DMS153 (cell line): Measurements from ENCODE around the gene PFN1.
A peak's percentile ranks its signal among the peaks of the same experiment; 100 is the strongest.

Experiments
- DNase-seq: peaks from one replicate; lab custom pipeline; 2025; lab: John Stamatoyannopoulos, UW

The PFN1 gene

DNA sequence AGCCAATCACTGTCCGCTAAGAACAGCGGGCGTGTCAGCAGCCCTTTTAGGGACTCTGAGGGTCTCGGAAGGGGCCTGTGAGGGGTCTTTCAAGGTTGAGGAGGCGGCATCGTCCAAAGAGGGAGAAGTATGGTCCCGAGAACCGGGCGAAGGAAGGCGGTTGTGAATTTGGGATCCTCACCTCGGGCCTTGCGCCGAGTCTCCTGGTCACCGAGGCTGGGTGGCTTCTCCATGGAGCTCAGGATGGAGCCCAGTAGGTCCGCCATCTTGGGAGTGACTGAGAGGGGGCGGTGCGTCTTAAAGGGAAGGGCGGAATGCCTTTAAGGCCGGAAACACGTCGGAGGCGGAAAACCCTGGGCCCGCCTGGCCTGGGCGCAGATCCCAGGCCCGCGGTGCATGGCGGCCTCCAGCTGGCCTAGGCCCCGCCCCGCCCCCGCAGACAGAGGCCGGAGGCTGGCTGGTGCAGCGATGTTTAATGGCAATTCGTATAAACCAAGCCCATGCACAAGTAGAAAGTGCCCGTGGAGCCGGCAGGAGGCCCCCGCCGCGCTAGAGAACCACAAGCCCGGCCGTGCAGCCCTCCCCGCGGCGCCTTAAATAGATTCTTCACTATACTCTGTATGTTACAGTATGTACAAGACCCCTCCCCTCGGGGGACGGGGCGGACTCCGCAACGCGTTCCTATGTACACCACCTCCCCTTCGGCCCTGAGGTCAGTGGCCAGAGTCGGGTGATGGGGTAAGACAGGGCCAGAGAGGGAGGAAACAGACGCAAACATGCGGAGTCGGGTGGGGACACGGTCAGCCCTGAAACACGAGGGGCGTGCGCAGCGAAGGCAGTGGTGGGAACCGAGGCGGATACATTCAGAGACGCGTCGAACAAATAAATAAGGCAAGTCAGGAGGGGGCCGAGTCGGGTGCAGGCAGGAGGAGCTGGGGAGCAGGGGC lies 19.5 kb upstream of the PFN1 start, which contains the start of gene SPAG7:
SPAG7 (minus strand) TSS at position 279 of the 947 bp plus-strand sequence; CDS start at position 266, 13 bp downstream.
- DNase-seq, result peak; percentile 72

DNA sequence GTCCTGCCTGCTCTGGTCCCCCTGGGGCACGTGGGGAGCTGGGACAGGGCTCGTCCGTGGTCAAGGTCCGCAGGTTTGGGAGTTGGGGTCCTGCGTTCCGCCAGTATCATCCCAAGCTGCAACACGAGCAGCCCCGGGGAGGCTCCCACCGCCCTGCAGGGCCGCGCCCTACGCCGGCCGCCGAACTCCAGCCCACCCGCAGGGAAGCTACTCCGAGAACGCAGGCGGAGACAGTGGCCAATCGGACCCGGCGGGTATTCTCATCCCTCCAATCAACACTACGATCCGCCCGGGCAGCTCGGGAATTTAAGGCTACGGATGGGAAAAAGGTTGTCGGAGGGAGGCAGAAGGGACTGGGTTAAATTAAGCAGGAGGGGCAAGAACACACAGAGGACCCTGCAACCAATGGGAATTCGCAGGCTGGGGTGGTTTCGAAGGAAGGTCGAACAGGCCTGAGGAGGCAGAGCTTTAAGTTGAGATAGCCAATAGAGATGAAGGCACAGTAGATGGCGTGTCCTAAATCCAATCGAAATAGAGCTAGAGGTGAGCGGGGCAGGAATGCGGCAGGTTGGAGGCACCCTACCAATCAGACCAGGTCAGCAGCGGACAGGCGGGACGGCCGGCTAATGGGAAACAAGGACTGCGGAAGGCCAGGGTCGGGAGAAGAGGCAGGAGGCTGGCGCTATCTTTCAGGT lies 18.7 kb upstream of the PFN1 start:
- peak; percentile 96 for DNase-seq

DNA sequence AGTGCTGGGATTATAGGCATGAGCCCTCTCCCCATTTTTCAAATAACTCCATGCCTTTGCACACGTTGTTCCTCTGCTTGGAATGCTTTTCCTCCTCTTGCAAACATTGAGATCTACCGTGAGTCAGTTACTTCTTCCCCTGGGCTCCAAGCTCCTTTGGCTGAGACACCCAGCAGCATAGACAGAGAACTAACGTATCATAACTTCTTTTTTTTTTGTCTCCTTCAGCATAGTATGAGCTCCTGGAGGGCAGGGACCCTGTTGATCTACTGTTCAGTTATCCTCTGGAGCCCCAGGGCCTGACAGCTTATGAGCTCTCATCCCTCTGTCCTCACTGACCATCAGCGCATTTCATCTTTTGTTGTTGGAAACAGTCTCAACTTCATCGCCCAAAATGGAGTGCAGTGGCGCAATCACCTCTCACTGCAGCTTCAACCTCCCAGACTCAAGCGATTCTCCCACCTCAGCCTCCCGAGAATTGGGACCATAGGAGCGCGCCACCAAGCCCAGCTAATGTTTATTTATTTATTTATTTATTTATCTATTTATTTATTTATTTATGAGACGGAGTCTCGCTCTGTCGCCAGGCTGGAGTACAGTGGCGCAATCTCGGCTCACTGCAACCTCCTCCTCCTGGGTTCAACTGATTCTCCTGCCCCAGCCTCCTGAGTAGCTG lies 17.1 kb upstream of the PFN1 start:
- DNase-seq, result no peak

DNA sequence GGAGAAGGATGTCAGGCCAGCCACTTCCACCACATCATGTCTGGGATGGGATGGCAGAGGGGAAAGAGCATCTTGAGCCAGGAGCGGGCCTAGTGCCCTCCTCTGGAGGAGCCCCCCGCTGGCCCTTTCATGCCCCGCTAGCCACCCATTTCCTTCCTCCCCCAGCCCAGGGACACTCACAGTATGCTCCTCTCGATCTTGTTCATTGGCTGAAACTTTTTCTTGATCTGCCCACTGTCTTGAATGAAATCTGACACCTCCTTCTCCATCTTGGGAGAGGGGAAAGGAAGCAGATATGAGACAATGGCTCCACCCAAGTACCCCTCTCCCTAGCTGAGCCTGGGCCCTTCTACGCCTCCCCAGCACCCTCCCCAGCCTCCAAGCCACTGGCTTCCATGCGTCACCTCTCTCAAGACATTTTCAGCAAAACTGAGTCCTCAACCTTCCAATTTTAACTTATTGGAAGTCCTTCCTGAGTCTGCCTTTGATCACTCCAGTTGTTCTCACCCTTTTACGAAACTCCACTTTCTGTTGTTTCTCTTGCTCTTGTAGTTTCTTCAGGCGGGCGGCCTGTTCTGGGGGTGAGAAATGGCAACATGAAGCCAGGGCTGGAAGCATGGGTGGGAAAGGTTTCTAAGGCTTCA lies 12.1 kb upstream of the PFN1 start:
- no peak for DNase-seq

DNA sequence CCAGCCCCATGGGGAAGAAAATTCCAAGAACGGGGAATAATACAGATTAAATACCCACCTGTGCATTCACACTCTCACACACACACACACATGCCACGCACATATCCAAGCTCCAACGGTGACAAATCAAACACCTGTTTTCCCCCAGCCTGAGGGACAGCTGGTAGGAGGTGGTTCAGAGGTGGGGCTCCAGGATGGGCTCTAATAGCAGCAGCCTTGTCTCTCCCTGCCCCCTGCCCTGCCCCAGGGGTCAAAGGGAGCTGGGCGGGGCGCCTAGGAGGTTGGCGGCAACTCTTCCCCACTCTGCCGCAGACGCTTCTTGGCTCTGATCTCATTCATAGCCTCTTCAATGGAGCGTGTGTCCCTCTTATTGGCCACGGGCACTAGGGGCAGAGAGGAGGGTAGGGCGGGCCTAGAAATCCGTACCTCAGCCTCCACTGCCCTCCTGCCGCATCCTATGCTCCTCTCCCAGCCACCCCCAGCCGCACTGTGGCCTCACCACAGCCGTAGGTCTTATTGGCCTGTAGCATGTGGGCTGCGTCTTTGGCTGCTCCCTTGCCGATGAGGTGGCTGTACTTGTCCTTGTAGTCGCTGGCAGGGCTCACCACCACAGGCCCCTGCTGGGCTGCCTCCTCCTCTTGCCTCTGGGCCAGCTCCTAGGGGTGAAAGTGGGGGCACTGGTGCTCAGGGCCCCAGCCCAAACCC lies 11.1 kb upstream of the PFN1 start:
- no peak for DNase-seq

DNA sequence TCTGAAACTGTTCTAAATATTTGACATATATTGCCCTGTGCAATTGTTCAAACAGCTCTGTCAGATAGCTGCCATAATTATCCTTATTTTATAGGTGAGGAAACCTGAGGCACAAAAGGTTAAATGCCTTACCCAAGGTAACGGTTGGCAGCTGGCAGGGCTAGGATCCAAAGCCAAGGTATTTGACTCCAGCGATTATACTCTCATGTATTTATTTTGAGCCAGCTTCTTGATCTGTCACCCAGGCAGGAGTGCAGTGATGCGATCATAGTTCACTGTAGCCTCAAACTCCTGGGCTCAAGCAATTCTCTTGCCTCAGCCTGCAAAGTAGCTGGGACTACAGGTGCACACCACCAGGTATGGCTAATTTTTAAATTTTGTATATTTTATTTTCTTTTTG lies 9.8 kb upstream of the PFN1 start:
- DNase-seq, result no peak

DNA sequence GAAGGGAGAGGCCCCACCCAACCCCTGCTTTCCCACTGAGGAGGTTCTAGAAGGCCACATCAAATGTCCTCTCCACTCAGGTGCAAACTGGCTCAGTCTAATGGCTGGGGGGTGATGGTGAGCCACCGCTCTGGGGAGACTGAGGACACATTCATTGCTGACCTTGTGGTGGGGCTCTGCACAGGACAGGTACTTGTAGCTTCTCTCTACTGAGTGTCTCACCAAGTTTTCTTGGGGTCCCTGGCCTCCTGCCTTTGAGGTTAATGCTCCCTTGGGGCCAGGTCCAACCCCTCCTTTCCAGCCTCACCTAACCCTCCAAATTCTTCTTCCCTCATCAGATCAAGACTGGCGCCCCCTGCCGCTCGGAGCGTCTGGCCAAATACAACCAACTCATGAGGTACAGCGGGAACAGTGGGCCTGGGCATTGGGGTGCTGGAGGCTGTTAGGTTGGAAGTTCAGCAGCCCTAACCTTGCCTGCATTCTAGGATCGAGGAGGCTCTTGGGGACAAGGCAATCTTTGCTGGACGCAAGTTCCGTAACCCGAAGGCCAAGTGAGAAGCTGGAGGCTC lies 8.2 kb upstream of the PFN1 start:
- DNase-seq, result no peak

DNA sequence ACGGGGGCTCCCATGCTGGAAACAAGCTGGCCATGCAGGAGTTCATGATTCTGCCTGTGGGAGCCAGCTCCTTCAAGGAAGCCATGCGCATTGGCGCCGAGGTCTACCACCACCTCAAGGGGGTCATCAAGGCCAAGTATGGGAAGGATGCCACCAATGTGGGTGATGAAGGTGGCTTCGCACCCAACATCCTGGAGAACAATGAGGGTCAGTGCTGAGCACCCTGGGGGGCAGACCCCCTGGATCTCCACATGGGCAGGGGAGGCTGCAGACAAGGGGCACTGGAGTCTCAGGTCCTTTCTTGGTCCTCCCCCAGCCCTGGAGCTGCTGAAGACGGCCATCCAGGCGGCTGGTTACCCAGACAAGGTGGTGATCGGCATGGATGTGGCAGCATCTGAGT lies 6.8 kb upstream of the PFN1 start:
- no peak for DNase-seq

DNA sequence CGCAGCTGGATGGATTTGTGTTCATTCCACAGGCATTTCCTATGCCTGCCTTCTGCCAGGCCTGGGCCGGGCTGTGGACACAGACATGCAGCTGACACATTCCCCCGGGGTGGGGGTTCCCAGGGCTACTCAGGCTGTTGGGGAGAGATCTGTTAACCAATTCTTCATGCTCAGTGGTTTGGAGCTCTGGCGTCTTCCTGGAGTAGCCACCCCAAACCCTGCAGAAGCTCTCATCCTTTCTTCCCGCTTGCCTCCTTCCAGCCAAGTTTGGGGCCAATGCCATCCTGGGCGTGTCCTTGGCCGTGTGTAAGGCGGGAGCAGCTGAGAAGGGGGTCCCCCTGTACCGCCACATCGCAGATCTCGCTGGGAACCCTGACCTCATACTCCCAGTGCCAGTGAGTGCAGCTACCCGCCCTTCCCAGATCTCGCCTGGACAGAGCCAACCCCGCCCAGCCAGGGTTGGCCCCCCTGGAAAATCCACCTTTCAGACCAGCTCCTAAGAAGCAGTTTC lies 5.2 kb upstream of the PFN1 start:
- DNase-seq, result no peak

DNA sequence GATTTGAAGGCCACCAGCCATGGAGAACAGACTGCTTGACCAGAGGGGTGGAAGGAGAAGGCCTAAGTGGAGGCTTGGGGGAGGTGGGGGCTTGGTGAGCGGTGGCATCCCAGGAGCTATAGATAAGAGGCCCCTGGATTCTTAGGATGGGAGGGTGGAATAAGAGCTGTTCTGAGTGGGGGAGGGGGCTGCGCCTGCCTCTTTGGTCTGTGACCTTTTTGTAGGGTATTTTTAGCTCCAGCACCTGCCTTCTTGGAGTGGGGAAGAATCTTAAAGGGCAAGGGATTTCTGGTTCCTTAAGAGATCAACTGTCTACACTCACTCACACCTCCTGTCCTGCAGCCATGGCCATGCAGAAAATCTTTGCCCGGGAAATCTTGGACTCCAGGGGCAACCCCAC lies 3.2 kb upstream of the PFN1 start:
- DNase-seq, result no peak

DNA sequence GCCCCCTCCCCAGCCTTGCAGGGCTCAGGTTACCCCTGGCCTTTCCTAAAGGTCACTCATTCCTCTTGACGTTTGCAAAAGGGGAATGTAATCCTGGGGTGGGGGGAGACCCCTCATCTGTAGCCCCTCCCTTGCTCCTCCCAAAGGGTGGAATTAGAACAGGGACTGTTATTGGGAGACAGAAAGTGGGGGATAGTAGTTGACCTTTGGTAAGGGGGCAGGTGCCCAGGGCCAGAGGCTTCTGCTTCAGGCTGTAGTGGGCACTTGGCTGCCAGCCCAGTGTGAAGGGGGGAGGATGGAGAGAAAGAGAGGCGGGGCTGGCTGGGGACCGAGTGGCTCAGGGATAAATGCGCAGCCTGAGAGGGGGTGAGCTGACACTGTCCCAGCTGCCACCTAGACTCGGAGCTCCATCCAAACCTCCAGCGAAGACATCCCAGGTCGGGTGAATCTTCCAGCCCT lies 2.4 kb upstream of the PFN1 start, which contains the start of gene ENO3:
ENO3 (plus strand) TSS at position 374 of the 459 bp plus-strand sequence. CDS start 711 bp downstream, outside the sequence.
- no peak for DNase-seq

DNA sequence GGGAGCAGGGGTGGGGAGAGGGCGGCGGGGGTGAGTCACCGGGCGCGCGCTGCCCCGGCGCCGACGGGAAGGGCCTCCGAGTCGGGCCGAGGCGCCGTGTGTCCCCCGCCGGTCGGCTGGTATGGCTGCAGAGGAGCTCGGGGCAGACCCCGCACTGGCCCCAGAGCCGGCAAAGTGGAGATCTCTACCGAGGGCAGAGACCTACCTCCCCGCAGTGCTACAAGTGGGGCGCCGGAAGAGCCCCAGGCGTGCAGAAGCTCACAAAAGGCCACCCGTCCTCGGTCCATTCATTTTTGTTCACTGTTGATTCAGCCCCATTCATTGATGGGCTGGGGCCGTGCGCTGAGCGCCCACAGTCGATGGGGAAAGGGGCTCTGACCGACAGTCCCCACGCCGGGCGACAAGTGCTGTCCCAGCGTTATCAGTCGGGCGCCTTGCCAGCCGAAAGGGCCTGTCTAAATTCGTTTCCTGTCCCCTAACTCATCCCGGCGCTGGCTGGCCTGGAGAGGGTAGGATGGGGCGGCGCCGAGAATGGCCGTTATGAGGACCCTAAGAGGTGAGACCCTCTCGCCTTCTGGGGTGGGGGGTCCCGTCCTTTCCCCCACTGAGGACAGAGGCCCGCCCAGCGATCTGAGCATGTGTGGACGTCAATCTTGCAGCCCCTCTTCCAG lies 1.9 kb upstream of the PFN1 start:
- DNase-seq, result no peak

DNA sequence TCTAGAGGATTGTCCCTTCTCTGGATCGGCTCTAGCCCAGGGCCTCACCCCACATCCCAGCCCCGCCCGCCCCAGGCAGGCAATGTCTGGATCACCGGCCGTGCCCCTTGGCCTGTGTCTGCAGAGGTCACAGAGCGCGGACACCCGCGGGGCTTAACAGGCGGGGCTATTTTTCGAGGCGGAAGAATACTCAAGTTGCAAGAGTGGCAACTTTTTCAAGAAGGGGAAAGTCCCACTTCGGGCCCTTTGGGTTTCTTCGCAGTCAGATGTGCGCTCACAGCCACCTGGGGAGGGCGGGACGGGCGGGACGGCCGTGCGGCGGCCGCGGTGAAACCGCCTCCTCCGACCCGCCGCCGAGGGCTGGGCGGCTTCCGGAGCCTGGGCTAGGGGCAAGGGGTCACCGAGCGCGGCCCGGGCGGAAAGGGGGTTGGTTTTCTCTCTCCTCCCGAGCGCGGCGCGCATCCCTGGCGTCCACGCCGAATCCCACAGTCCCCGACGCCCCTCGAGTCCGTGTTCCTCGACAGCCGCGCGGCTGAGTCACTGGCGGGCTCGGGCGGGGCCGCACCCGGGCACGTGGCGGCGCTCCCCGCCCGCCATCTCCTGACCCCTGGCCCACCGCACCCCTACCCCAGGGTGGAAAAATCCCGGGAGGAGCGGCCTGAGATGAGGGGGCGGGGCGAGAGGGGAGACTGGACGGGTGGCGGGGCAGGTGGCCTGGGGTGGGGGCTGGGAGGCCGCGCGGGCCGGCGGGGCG lies 1.2 kb upstream of the PFN1 start:
- DNase-seq, result no peak

DNA sequence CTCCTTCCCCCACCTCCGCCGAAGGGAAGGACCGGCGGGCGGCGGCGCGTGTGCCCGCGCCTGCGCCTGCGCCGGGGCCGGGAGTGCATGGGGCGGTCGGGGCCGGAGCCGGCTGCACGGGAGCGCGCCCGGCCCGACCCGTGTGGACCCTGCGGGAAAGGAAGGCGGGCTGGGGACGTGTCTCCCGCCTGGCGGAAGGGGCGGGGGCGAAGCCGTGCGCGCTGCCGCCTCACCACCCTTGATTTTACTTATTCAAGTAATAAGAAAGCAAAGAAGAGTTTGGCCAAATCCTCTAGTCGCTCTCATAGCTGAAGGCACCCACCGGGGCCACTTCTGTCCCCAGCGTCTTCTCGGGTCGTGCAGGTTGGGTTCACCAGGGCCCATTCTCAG lies 596 bp upstream of the PFN1 start:
- DNase-seq, result peak; percentile 53

DNA sequence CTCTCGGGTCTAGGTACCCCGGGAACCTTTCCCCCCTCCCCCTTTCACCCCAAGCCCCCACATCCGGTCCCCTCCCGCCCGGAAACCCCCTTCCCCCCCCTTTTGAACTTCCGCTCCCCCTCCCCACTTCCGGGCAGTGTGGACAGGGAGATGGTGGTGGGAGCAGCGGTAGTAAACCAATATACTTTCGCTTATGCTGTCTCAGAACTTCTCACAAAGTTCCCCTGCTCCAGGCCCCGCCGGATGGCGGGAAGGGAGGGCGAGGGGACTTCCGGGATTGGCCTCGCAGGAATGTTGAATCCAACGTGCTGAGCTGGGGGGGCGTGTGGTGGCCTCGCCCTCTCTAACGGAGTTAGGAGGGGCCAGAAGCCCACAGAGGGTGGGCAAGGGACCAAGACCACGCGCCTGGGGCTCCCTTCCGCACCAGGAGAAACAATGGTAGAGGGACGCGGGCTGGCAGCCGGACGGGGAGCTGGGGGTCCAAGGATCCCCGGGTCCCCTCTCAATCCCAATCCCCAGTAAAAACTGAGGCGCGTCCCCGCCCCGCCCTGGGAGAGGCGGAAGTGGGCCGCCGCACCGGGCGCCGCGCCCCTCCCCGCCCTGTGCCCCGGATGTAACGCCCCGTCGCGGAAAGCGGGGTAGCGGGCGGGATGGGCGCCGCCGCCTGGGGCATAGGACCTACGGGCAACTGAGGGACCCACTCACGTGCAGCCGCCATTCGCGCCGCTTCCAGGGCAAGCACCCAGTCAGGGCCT lies 742 bp downstream of the PFN1 start:
- no peak for DNase-seq

DNA sequence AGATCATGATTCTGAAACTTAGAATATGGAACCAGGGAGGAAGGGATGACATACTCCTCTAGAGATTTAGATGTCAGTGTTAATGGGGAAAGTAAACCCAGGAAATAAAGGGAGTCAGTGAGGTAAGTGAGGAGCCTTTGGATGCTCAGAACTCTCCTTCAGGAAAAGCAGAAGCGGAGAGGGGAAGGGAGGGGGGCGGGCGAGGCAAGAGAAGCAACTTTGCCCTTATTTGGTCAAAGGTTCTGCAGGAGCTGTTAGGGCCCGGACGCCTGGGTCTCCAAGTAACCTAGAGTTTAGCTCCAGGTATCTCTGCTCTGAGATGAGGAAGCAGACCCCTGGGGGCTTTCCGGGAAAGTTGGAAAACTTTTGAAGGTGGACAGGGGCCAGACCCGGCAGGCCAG lies 1.3 kb downstream of the PFN1 start:
- no peak for DNase-seq

DNA sequence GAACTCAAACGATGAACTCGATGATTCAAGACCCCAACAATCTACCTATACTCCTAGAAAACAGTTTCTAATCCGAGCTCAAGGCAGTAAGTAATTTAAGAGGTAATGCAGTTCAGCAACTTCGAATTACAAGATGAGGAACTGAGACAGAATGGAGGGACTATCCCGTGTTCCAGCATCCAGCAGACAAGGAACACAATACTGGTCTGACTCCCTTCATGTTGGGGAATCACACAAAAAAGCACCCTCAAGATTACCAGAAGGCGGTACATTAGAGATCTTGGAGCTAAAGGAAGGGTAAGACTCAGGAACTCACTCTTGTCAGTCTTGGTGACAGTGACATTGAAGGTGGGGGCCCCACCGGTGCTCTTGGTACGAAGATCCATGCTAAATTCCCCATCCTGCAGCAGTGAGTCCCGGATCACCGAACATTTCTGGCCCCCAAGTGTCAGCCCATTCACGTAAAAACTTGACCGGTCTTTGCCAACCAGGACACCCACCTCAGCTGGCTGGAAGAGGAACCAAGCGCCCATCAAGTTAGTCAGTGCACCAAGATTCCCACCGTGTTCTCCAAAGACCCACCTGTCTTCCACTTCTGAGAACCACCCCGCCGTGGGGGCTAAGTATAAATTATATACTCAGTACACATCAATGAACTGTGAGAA lies 1.9 kb downstream of the PFN1 start:
- DNase-seq, result no peak

DNA sequence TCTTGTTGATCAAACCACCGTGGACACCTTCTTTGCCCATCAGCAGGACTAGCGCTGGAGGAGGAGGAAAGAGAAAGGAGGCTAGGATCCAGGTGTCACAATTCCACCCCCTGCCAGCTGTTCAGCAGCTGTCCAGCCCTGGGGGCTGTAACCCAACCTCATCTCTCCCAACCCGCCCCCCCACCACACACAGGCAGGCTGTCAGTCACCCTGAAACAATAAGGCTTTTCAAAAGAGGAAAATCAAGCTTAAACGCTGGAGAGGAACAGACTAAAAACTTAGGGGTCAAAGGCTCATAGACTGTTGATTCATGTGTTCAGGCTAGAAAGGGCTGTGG lies 2.4 kb downstream of the PFN1 start:
- DNase-seq, result no peak
